Nucleus accumbens (tissue), 56 donors: ENCODE data around the gene PANX1.
"Not testable (repeated sequence)": the region's sequence is repeated elsewhere in the genome, so short reads cannot be mapped to it uniquely, and the experiment has no call there.

Experiments
- DNase-seq, 56 donors: peaks; one replicate each; lab custom pipeline; 2025; lab: John Stamatoyannopoulos, UW

Gene PANX1

GRCh38 chr11:94128746-94129511 lies at the start of gene PANX1:
Gene PANX1, plus strand, starts transcription at chr11:94128841. Its CDS starts 472 bp downstream, at chr11:94129313.
- peak in 48 of 56 donors; percentile 30 to 86 (median 70) for DNase-seq

GRCh38 chr11:94084164-94084563 lies 44.5 kb upstream of the PANX1 start:
- no peak for DNase-seq

- DNase-seq: no peak
These were observed 39.7 kb upstream of the PANX1 start for GRCh38 chr11:94088906-94089305.

GRCh38 chr11:94089341-94089740 lies 39.3 kb upstream of the PANX1 start:
- no peak for DNase-seq

GRCh38 chr11:94090401-94090800 lies 38.2 kb upstream of the PANX1 start:
- no peak for DNase-seq

GRCh38 chr11:94091091-94091490 lies 37.5 kb upstream of the PANX1 start:
- no peak for DNase-seq

GRCh38 chr11:94100253-94100652 lies 28.4 kb upstream of the PANX1 start:
- no peak for DNase-seq

- no peak for DNase-seq
These were observed 25.2 kb upstream of the PANX1 start for GRCh38 chr11:94103471-94103870.

GRCh38 chr11:94104734-94105133 lies 23.9 kb upstream of the PANX1 start:
- DNase-seq: no peak

GRCh38 chr11:94106716-94107115 lies 21.9 kb upstream of the PANX1 start:
- DNase-seq: no peak

GRCh38 chr11:94107363-94107762 lies 21.3 kb upstream of the PANX1 start:
- DNase-seq: no peak

GRCh38 chr11:94111241-94111640 lies 17.4 kb upstream of the PANX1 start:
- DNase-seq: no peak

GRCh38 chr11:94111660-94112059 lies 17.0 kb upstream of the PANX1 start:
- no peak for DNase-seq

GRCh38 chr11:94112206-94112953 lies 16.3 kb upstream of the PANX1 start:
- DNase-seq: no peak

- DNase-seq: no peak
These were observed 11.5 kb upstream of the PANX1 start for GRCh38 chr11:94117197-94117574.

- DNase-seq: no peak
These were observed 10.8 kb upstream of the PANX1 start for GRCh38 chr11:94117871-94118270.

- DNase-seq: not testable (repeated sequence)
These were observed 9.0 kb upstream of the PANX1 start for GRCh38 chr11:94119676-94120075.

- not testable (repeated sequence) for DNase-seq
These were observed 8.1 kb upstream of the PANX1 start for GRCh38 chr11:94120516-94120915.

- no peak for DNase-seq
These were observed 7.7 kb upstream of the PANX1 start for GRCh38 chr11:94120946-94121345.

GRCh38 chr11:94125407-94126115 lies 3.1 kb upstream of the PANX1 start:
- DNase-seq: no peak

GRCh38 chr11:94127638-94128037 lies 1.0 kb upstream of the PANX1 start:
- no peak for DNase-seq
